ENCODE data around the gene CDC42SE2. TPM values are rescaled to one million over a fixed set of nuclear protein-coding genes. Genes with fewer than 3 reads are reported as not detected.

Gene CDC42SE2
- total RNA-seq, 1 experiment from 2014 or later: 46.1 TPM

GRCh38 chr5:131423056-131423455 lies 159.2 kb downstream of the CDC42SE2 start:
- POLR2A ChIA-PET: no interaction called here
- ATAC-seq (0 out of 2 replicates have a peak, but pooled peaks have one; percentile 58), DNase-seq (ENCODE audit: low read depth, low spot score) (no peak)

GRCh38 chr5:131426011-131426410 lies 162.2 kb downstream of the CDC42SE2 start:
- no TSS peak for BruUV-seq (replicated peaks)
- no peak for TF ChIP-seq REST (IDR thresholded peaks at IDR 0.05; ENCODE audit: insufficient read depth in 1 of 2, low read depth in 2 of 2, low read length in 1 of 2)
- CTCF ChIA-PET: no interaction called here
- H3K4me1 ChIP-seq (ENCODE audit: control insufficient read depth, insufficient read depth, low read length): no peaks in the 10 kb centered on the region
- no peaks in the 10 kb centered on the region for H3K9me3 ChIP-seq (ENCODE audit: control insufficient read depth, insufficient read depth, low read depth, low read length)
- no peak for ATAC-seq
- POLR2A ChIA-PET: no interaction called here
- H3K4me3 ChIP-seq (ENCODE audit: low read depth in 2 of 2, low read length in 2 of 2): no peak overlapping the region
- no peak for DNase-seq (ENCODE audit: low read depth, low spot score)
- H3K36me3 ChIP-seq (ENCODE audit: control insufficient read depth, insufficient read depth, low read length): peaks cover 22% of the 10 kb centered on the region
- no peaks in the 10 kb centered on the region for H3K27me3 ChIP-seq (ENCODE audit: control insufficient read depth, insufficient read depth, low read length)
- in situ Hi-C loops (cut with HindIII; ENCODE audit: low pct_unique_long_range_greater_than_20kb, low sequenced_read_pairs): no loop called here
- intact Hi-C loops (cut with micrococcal nuclease; ENCODE audit: unreplicated experiment): no loop called here
- no peak overlapping the region for H3K27ac ChIP-seq (ENCODE audit: low read length)

More at GRCh38 chr5:131423056-131423455, 159.2 kb downstream of the CDC42SE2 start:
- Histone ChIP-seq H3K27ac (ENCODE audit: low read length) (no peak overlapping the region), H3K9me3 (ENCODE audit: control insufficient read depth, insufficient read depth, low read depth, low read length) (no peaks in the 10 kb centered on the region), H3K27me3 (ENCODE audit: control insufficient read depth, insufficient read depth, low read length) (no peaks in the 10 kb centered on the region), H3K4me3 (ENCODE audit: low read depth in 2 of 2, low read length in 2 of 2) (no peak overlapping the region), H3K4me1 (ENCODE audit: control insufficient read depth, insufficient read depth, low read length) (no peaks in the 10 kb centered on the region), H3K36me3 (ENCODE audit: control insufficient read depth, insufficient read depth, low read length) (peaks cover 13% of the 10 kb centered on the region)
- CTCF ChIA-PET: interaction anchor here (0.8 kb wide), 1 partner anchor 585 kb away, joined by 3 read pairs; no protein-coding TSS in a partner anchor
- BruUV-seq (replicated peaks): no TSS peak
- in situ Hi-C loops (cut with HindIII; ENCODE audit: low pct_unique_long_range_greater_than_20kb, low sequenced_read_pairs) (no loop called here), intact Hi-C loops (cut with micrococcal nuclease; ENCODE audit: unreplicated experiment) (no loop called here)
- TF ChIP-seq POLR2AphosphoS5 (IDR thresholded peaks at IDR 0.05; ENCODE audit: low read depth, low read length): no peak
- peak; percentile 66 for TF ChIP-seq CTCF (IDR thresholded peaks at IDR 0.05)

DNA sequence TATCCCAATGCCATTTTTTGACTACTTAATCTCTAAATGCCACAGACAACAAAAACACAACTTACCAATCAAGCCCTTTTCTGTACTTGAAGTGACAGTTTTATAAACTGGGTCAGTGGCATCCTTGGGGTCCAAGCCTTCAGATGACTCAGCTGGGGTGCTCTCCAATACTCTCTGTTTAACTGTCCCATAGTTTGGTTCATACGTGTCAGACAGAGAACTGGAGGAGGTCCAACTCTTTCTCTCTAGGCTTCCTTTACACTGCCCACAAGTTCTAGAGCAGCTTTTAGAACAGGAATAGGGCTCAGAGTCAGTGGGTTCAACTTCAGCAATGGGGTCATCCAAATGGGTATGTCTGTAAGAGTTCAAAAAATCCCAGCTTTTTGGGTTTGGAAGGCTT lies 166.9 kb downstream of the CDC42SE2 start:
- ATAC-seq: no peak

More for the DNA sequence above, 166.9 kb downstream of the CDC42SE2 start:
- H3K27me3 ChIP-seq (ENCODE audit: control insufficient read depth, insufficient read depth, low read length): no peaks in the 10 kb centered on the region
- TF ChIP-seq POLR2AphosphoS5 (IDR thresholded peaks at IDR 0.05; ENCODE audit: low read depth, low read length): no peak
- TF ChIP-seq CTCF (IDR thresholded peaks at IDR 0.05): no peak
- no peak for TF ChIP-seq SIN3A (IDR thresholded peaks at IDR 0.05; ENCODE audit: borderline replicate concordance, insufficient read depth, low read depth, low read length)
- TF ChIP-seq REST (IDR thresholded peaks at IDR 0.05; ENCODE audit: insufficient read depth in 1 of 2, low read depth in 2 of 2, low read length in 1 of 2): no peak
- no peak for TF ChIP-seq TCF7L2 (IDR thresholded peaks at IDR 0.05; ENCODE audit: low read depth, low read length)
- DNase-seq (ENCODE audit: low read depth, low spot score): no peak
- no peaks in the 10 kb centered on the region for H3K9me3 ChIP-seq (ENCODE audit: control insufficient read depth, insufficient read depth, low read depth, low read length)
- H3K36me3 ChIP-seq (ENCODE audit: control insufficient read depth, insufficient read depth, low read length): peaks cover 35% of the 10 kb centered on the region
- H3K4me3 ChIP-seq (ENCODE audit: low read depth in 2 of 2, low read length in 2 of 2): no peak overlapping the region
- intact Hi-C loops (cut with micrococcal nuclease; ENCODE audit: unreplicated experiment) (no loop called here), in situ Hi-C loops (cut with HindIII; ENCODE audit: low pct_unique_long_range_greater_than_20kb, low sequenced_read_pairs) (no loop called here)
- H3K4me1 ChIP-seq (ENCODE audit: control insufficient read depth, insufficient read depth, low read length): no peaks in the 10 kb centered on the region
- POLR2A ChIA-PET: no interaction called here
- H3K27ac ChIP-seq (ENCODE audit: low read length): no peak overlapping the region
- BruUV-seq (replicated peaks): no TSS peak
- CTCF ChIA-PET: no interaction called here
